Fibroblast of gingiva (primary cell): ENCODE results near the gene GPR78.

Experiments
- DNase-seq: peaks from one replicate; pipeline ENCODE4 v3.0.0-alpha.2; 2011; ENCODE audit warnings: low read depth

GPR78 gene

GRCh38 chr4:8547108-8547911, 32.9 kb upstream of the GPR78 start:
- DNase-seq: no peak

GRCh38 chr4:8547912-8548730, 32.1 kb upstream of the GPR78 start:
- no peak for DNase-seq

- no peak for DNase-seq
Observed at GRCh38 chr4:8548731-8549351, 31.4 kb upstream of the GPR78 start.

GRCh38 chr4:8549352-8549931, 30.8 kb upstream of the GPR78 start:
- no peak for DNase-seq

GRCh38 chr4:8550691-8551090, 29.5 kb upstream of the GPR78 start:
- DNase-seq: no peak

- no peak for DNase-seq
Observed at GRCh38 chr4:8552024-8552423, 28.2 kb upstream of the GPR78 start.

- DNase-seq: no peak
Observed at GRCh38 chr4:8552581-8553205, 27.5 kb upstream of the GPR78 start.

- DNase-seq: no peak
Observed at GRCh38 chr4:8553216-8553615, 27.0 kb upstream of the GPR78 start.

GRCh38 chr4:8553991-8554405, 26.2 kb upstream of the GPR78 start:
- DNase-seq: no peak

- no peak for DNase-seq
Observed at GRCh38 chr4:8554555-8555100, 25.6 kb upstream of the GPR78 start.

- DNase-seq: no peak
Observed at GRCh38 chr4:8555716-8556115, 24.5 kb upstream of the GPR78 start.

GRCh38 chr4:8556341-8557150, 23.6 kb upstream of the GPR78 start:
- DNase-seq: no peak

GRCh38 chr4:8557151-8558076, 22.8 kb upstream of the GPR78 start:
- DNase-seq: no peak

GRCh38 chr4:8558080-8558960, 21.9 kb upstream of the GPR78 start:
- no peak for DNase-seq

- DNase-seq: no peak
Observed at GRCh38 chr4:8559011-8559410, 21.2 kb upstream of the GPR78 start.

GRCh38 chr4:8559524-8560264, 20.5 kb upstream of the GPR78 start:
- DNase-seq: no peak

GRCh38 chr4:8560265-8561047, 19.7 kb upstream of the GPR78 start:
- DNase-seq: no peak
